Tibial nerve (tissue), 4 donors: ENCODE results near the gene FLYWCH1.

Source experiments
- EP300 ChIP-seq, 2 donors: sonication (generic); formaldehyde crosslinking; IDR thresholded peaks; one replicate each; pipeline ENCODE4 v1.6.1; 2017; ENCODE audit warnings: antibody characterized with exemption in 2 of 2, mild to moderate bottlenecking in 1 of 2
- TF ChIP-seq, protein P1 (sequence below), 5 experiments: fragments of 200-600 bp in 3 of 5; fragments of 450-650 bp in 2 of 5; sonication (generic) in 3 of 5; IDR thresholded peaks; one replicate each; pipeline ENCODE4 v1.5.1; 2016 to 2019; ENCODE audit warnings: antibody characterized with exemption in 5 of 5, mild to moderate bottlenecking in 3 of 5, moderate library complexity in 2 of 5

GRCh38 chr16:2983706-2984136 is 72.0 kb downstream of the FLYWCH1 start:
- TF ChIP-seq, protein P1, sequence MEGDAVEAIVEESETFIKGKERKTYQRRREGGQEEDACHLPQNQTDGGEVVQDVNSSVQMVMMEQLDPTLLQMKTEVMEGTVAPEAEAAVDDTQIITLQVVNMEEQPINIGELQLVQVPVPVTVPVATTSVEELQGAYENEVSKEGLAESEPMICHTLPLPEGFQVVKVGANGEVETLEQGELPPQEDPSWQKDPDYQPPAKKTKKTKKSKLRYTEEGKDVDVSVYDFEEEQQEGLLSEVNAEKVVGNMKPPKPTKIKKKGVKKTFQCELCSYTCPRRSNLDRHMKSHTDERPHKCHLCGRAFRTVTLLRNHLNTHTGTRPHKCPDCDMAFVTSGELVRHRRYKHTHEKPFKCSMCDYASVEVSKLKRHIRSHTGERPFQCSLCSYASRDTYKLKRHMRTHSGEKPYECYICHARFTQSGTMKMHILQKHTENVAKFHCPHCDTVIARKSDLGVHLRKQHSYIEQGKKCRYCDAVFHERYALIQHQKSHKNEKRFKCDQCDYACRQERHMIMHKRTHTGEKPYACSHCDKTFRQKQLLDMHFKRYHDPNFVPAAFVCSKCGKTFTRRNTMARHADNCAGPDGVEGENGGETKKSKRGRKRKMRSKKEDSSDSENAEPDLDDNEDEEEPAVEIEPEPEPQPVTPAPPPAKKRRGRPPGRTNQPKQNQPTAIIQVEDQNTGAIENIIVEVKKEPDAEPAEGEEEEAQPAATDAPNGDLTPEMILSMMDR (IDR thresholded peaks at IDR 0.05): peak; percentile 93 to 99 (median 98)
- no peak for TF ChIP-seq EP300 (IDR thresholded peaks at IDR 0.05)
